Brain pericyte (primary cell): ENCODE data around the gene GPAT3.
A peak's percentile ranks its signal among the peaks of the same experiment; 100 is the strongest.
"Not testable (repeated sequence)": the region's sequence is repeated elsewhere in the genome, so short reads cannot be mapped to it uniquely, and the experiment has no call there.

Experiments
- DNase-seq: peaks from one replicate; pipeline ENCODE4 v3.0.0-alpha.2; 2012; ENCODE audit warnings: low read depth, low spot score

Gene GPAT3

GRCh38 chr4:83552083-83552482, 16.2 kb downstream of the GPAT3 start:
- no peak for DNase-seq

GRCh38 chr4:83552924-83553323, 17.0 kb downstream of the GPAT3 start:
- DNase-seq: no peak

DNA sequence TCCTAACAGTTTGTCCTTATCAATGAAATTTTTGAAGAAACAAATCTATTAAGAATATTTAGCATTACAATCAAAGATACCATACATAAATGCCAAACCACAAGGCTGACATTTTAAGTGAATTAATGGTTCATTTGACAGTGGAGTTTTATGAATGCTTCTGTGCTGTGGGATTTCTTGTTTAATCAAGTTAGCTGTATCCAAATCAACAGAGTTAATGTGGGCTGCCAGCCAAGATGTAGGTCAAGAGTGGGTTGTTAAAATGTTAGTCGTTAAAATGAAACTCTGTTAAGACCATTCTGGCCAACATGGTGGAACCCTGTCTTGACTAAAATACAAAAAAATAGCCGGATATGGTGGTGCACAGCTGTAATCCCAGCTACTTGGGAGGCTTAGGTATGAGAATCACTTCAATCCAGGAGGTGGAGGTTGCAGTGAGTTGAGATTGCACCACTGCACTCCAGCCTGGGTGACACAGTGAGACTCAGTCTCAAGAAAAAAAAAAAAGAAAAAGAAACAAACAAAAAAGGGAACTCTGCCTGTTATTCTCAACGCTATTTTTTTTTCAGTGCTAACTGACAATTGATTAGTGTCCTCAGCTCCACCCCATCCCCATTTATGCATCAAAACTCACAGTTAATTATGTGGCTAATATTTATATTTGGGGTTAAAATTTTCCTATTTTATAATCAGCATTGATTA, 20.2 kb downstream of the GPAT3 start:
- no peak for DNase-seq

DNA sequence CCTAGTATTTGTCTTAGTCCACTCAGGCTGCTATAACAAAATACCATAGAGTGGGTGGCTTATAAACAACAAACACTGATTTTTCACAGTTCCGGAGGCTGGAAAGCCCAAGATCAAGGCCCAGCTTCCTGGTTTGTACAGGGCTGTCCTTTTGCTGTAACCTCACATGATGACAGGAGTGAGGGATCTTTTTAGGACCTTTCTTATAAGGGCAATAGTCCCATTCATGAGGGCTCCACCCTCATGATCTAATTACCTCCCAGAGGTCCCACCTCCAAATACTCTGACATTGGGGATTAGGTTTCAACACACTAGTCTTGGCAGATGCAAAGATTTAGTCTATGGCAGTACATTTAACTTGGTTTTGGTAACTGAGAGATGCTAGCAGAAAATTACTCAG, 20.9 kb downstream of the GPAT3 start:
- no peak for DNase-seq

DNA sequence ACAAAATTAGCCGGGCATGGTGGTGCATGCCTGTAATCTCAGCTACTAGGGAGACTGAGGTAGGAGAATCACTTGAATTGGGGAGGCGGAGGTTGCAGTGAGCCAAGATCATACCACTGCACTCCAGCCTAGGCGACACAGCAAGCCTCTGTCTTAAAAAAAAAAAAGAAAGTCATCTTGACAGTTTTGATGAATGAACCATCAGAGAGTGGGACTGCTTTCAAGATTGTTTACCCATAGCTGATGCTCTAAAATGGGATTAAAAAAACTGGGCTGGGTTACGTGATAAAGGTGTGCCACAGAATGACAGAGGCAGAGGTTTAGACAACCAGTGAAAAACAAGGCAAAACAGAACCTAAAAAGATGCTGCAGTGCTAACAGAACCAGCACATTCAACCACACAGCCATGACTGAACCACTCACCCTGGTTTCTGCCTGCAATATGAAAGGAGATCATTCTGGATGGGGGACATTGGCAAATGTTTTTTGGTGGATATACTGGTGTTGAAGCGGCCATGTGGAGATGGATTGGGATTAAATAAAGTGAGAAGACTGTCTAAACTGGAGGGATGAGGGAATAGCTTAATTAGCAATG, 22.2 kb downstream of the GPAT3 start:
- DNase-seq: no peak

GRCh38 chr4:83558680-83559079, 22.8 kb downstream of the GPAT3 start:
- no peak for DNase-seq

DNA sequence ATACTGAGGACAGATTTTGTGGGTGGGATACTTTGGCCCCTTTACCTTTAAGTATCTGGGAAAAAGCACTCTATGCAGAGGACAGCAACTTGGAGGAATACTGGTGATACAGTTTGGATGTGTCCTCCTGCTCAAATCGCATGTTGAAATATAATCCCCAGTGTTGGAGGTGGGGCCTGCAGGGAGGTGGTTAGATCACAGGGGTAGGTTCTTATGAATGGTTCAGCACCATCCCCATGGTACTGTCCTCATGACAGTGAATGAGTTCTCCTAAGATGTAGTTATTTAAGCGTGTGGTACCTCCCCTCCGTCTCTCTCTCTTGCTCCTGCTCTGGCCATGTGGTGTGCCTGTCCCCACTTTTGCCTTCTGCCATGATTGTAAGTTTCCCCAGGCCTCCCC, 24.6 kb downstream of the GPAT3 start:
- DNase-seq: no peak

- peak; percentile 20 for DNase-seq
Observed at GRCh38 chr4:83561381-83561780, 25.5 kb downstream of the GPAT3 start.

GRCh38 chr4:83563998-83564397, 28.1 kb downstream of the GPAT3 start:
- DNase-seq: no peak

- DNase-seq: no peak
Observed at GRCh38 chr4:83568062-83568461, 32.2 kb downstream of the GPAT3 start.

DNA sequence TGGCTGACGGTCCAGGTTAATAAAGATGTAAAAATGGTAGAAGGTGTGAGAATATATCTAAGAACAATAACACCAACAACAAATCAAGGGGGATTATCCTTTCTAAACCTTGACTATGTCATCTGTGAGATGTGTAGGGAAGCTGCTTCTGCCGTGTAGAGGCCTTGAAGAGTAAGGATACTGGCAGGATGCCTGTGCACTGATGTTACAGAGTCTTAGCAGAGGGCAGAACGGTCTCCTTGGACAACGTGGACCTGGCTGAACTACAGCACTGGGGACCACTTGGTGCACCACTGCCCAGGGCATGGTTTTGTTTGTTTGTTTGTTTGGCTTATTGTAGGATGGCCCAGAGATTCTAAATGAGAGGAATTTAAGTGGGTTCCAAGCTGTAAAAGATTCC, 33.5 kb downstream of the GPAT3 start:
- DNase-seq: no peak

GRCh38 chr4:83569987-83570386, 34.1 kb downstream of the GPAT3 start:
- no peak for DNase-seq

DNA sequence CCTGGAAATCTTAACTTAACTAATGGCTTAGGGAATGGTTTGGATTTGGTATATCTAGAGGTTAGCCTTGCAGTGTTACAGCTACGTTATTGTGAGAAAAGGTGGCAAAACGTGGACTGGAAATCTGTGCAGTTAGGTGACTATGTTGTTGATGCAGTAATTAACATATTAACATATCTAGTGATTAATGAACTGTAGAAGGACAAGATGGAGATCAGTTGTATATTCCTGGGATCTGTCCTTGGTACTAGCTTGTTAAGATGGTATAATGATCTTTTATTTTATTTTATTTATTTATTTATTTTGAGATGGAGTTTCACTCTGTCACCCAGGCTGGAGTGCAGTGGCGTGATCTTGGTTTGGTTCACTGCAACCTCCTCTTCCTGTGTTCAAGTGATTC, 36.9 kb downstream of the GPAT3 start:
- DNase-seq: no peak

DNA sequence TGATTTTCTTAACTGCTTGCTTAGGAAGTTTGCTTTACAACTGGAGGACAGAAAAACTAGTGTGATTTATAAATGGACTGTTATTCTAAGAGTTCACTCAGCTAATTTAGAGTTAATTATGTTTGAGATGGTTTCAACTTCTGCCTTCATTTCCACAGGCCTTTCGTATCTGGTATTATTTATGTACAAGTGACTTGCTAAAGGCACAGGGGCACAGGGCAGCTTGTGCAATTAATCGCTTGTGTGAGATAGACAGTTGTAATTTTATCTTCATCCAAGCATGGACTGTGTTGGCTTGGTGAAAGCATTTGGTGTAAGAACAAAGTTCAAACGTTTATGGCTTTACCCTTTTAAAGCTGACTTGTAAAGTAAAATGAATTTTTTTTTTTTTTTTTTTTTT, 38.3 kb downstream of the GPAT3 start:
- DNase-seq: no peak

- not testable (repeated sequence) for DNase-seq
Observed at GRCh38 chr4:83576237-83576636, 40.3 kb downstream of the GPAT3 start.

GRCh38 chr4:83581411-83582288, 45.7 kb downstream of the GPAT3 start:
- no peak for DNase-seq

DNA sequence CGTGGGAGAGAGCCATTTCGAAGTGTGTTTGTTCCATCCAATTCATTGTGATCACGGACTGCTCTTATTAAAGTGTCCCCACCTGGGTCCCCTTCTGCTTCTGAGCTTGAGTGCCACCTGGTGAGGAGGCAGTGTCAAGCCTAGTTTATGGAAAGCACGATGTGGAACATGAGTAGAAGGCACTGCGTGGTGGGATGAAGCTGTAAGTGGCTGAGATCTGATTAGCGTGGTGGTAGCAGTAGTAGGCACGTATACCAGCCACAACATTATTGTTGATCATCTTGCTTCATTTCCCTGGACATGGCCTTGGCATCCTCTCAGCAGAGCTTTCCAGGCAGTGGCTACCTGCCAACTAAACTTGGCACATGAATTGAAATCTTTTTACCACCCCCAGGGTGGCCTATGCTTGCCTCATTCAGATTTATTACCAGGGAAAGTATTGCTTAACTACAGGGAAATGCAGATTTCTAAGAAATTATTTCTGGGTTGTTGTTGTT, 46.4 kb downstream of the GPAT3 start:
- no peak for DNase-seq

DNA sequence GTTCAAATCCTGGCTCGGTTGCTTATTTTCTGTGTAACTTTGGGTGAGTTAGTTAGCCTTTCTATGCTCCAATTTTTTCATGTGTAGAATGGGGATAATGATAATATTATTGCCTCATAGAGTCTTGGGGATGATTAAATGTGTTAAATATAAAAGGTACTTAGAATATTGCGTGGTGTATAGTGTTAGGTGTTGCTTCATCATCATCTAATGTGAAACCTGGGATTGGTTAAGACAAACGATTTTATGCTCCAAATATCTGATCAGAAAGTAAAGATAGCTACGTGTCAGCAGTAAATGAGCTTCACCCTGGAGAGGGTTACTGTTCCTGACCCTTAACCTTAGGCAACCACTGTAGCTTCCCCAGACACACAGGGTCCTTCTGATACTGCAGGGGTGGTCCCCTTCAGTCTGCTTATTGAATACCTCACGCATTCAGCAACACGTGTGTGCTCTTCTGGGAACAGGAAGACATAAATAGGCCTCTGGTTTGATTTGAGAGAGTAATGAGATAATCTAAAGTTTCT, 50.1 kb downstream of the GPAT3 start:
- DNase-seq: no peak

DNA sequence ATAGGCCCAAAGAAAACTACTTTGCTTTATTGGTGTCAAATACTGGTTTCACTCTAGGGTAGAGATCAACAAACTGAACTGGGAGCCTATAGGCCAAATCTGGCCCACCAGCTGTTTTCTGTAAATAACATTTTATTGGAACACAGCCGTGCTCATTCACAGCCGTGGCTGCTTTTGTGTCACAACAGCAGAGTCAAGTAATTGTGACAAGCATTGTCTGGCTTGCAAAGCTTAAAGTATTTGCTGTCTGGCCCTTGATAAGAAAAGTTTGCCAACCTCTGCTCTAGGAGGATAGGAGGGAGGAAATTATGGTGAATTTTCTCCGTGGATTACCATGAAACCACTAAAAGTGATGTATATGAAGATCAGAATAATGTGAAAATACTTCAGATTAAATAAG, 53.4 kb downstream of the GPAT3 start:
- no peak for DNase-seq

GRCh38 chr4:83591056-83591455, 55.1 kb downstream of the GPAT3 start:
- no peak for DNase-seq

GRCh38 chr4:83591730-83592129, 55.8 kb downstream of the GPAT3 start:
- DNase-seq: no peak

GRCh38 chr4:83599183-83599582, 63.3 kb downstream of the GPAT3 start:
- no peak for DNase-seq
